H9 (cell line): Measurements from ENCODE around the gene ZNF79. TPM values are rescaled to one million over a fixed set of nuclear protein-coding genes. Genes with fewer than 3 reads are reported as not detected.

ENCODE experiments used
- DNase-seq: peaks from one replicate; pipeline ENCODE4 v3.0.0-alpha.2; 2017
- H2AFZ ChIP-seq: one replicate; pipeline ENCODE4 v1.6.1; 2013; ENCODE audit warnings: mild to moderate bottlenecking, low read length, control low read depth, moderate library complexity
- H2AK5ac ChIP-seq: 2 replicates; pipeline ENCODE4 v1.6.1; 2013; ENCODE audit warnings: low read length, control low read depth, mixed read lengths; ENCODE audit not compliant: insufficient read length
- H2BK120ac ChIP-seq: one replicate; pipeline ENCODE4 v1.6.1; 2013; ENCODE audit warnings: low read depth, mild to moderate bottlenecking, low read length, control low read depth, inconsistent platforms; ENCODE audit not compliant: poor library complexity, severe bottlenecking
- H2BK12ac ChIP-seq: 2 replicates; pipeline ENCODE4 v1.6.1; 2013; ENCODE audit warnings: low read length, control low read depth, mixed read lengths, low read depth; ENCODE audit not compliant: insufficient read length
- H2BK15ac ChIP-seq: 2 replicates; pipeline ENCODE4 v1.6.1; 2013; ENCODE audit warnings: low read depth, low read length, control low read depth
- H2BK20ac ChIP-seq: one replicate; pipeline ENCODE4 v1.6.1; 2013; ENCODE audit warnings: low read depth, mild to moderate bottlenecking, low read length, control low read depth, inconsistent platforms; ENCODE audit not compliant: poor library complexity, severe bottlenecking
- H2BK5ac ChIP-seq: 2 replicates; pipeline ENCODE4 v1.6.1; 2013; ENCODE audit warnings: low read length, control low read depth, mixed read lengths; ENCODE audit not compliant: insufficient read length
- H3K14ac ChIP-seq: 2 replicates; pipeline ENCODE4 v1.6.1; 2013; ENCODE audit warnings: low read length, control low read depth; ENCODE audit not compliant: insufficient read depth
- H3K18ac ChIP-seq: 2 replicates; pipeline ENCODE4 v1.6.1; 2013; ENCODE audit warnings: low read depth, mild to moderate bottlenecking, mixed read lengths, low read length, control low read depth; ENCODE audit not compliant: insufficient read length
- H3K23ac ChIP-seq: 2 replicates; pipeline ENCODE4 v1.6.1; 2013; ENCODE audit warnings: low read length, control low read depth, mixed read lengths, low read depth; ENCODE audit not compliant: insufficient read length
- H3K23me2 ChIP-seq: 2 replicates; pipeline ENCODE4 v1.6.1; 2013; ENCODE audit warnings: low read depth, mild to moderate bottlenecking, mixed read lengths, low read length, control low read depth; ENCODE audit not compliant: insufficient read length, poor library complexity, severe bottlenecking
- H3K27ac ChIP-seq: 2 replicates; pipeline ENCODE4 v1.5.1; 2013; ENCODE audit warnings: low read length, control low read depth, mixed read lengths, low read depth; ENCODE audit not compliant: insufficient read length
- H3K27me3 ChIP-seq: 2 replicates; pipeline ENCODE4 v1.6.1; 2013; ENCODE audit warnings: low read length, control low read depth, inconsistent platforms; ENCODE audit not compliant: insufficient read depth
- H3K4ac ChIP-seq: 2 replicates; pipeline ENCODE4 v1.6.1; 2013; ENCODE audit warnings: low read depth, mild to moderate bottlenecking, control low read depth, inconsistent platforms, low read length, moderate library complexity
- H3K4me1 ChIP-seq: 2 replicates; pipeline ENCODE4 v1.6.1; 2013; ENCODE audit warnings: low read length, control low read depth, inconsistent platforms; ENCODE audit not compliant: insufficient read depth
- H3K4me2 ChIP-seq: 2 replicates; pipeline ENCODE4 v1.6.1; 2013; ENCODE audit warnings: low read length, control low read depth, mixed read lengths; ENCODE audit not compliant: insufficient read length, insufficient read depth
- H3K56ac ChIP-seq: 2 replicates; pipeline ENCODE4 v1.6.1; 2013; ENCODE audit warnings: low read depth, mild to moderate bottlenecking, mixed read lengths, low read length, control low read depth; ENCODE audit not compliant: insufficient read length
- H3K79me1 ChIP-seq: 2 replicates; pipeline ENCODE4 v1.6.1; 2013; ENCODE audit warnings: low read depth, mild to moderate bottlenecking, moderate library complexity, low read length, control low read depth, inconsistent platforms; ENCODE audit not compliant: insufficient read depth, poor library complexity, severe bottlenecking
- H3K79me2 ChIP-seq: 2 replicates; pipeline ENCODE4 v1.6.1; 2013; ENCODE audit warnings: low read length, control low read depth, inconsistent platforms; ENCODE audit not compliant: insufficient read depth
- H3K9ac ChIP-seq: 2 replicates; pipeline ENCODE4 v1.6.1; 2013; ENCODE audit warnings: low read length, control low read depth, mixed read lengths; ENCODE audit not compliant: insufficient read length; ENCODE audit errors: extremely low read depth
- H3K9me3 ChIP-seq: one replicate; pipeline ENCODE4 v1.6.1; 2013; ENCODE audit warnings: low read depth, low read length, inconsistent platforms; ENCODE audit not compliant: control insufficient read depth
- H3T11ph ChIP-seq: one replicate; pipeline ENCODE4 v1.6.1; 2013; ENCODE audit warnings: mild to moderate bottlenecking, low read length, control low read depth, inconsistent platforms
- H4K20me1 ChIP-seq: one replicate; pipeline ENCODE4 v1.6.1; 2013; ENCODE audit not compliant: control insufficient read depth, insufficient read length, insufficient read depth
- H4K5ac ChIP-seq: 2 replicates; pipeline ENCODE4 v1.6.1; 2013; ENCODE audit warnings: low read depth, mild to moderate bottlenecking, mixed read lengths, low read length, control low read depth; ENCODE audit not compliant: insufficient read length
- H4K8ac ChIP-seq: replicated peaks from 2 replicates; pipeline ENCODE4 v1.6.1; 2013; ENCODE audit warnings: low read length, control low read depth, mixed read lengths, low read depth; ENCODE audit not compliant: insufficient read length
- H4K91ac ChIP-seq: 2 replicates; pipeline ENCODE4 v1.6.1; 2013; ENCODE audit warnings: low read depth, mild to moderate bottlenecking, moderate library complexity, mixed read lengths, low read length, control low read depth; ENCODE audit not compliant: insufficient read length
- H3K27ac Mint-ChIP-seq, 3 experiments: 2 replicates in 2 of 3; 3 replicates in 1 of 3; pipeline ENCODE4 v1.8.0; 2020 to 2021; ENCODE audit warnings: mixed read lengths in 3 of 3, mild to moderate bottlenecking in 1 of 3, moderate library complexity in 1 of 3
- H3K27me3 Mint-ChIP-seq: 2 replicates; pipeline ENCODE4 v1.8.0; 2021; ENCODE audit warnings: low read depth, mild to moderate bottlenecking, moderate library complexity, mixed read lengths
- H3K36me3 Mint-ChIP-seq, 3 experiments: 2 replicates in 2 of 3; 3 replicates in 1 of 3; pipeline ENCODE4 v1.8.0; 2020 to 2021; ENCODE audit warnings: low read depth in 3 of 3, mixed read lengths in 3 of 3; ENCODE audit not compliant: insufficient read depth in 1 of 3
- H3K4me1 Mint-ChIP-seq, 2 experiments: 2 replicates each; pipeline ENCODE4 v1.8.0; 2020; ENCODE audit warnings: mixed read lengths in 2 of 2
- H3K4me3 Mint-ChIP-seq, 2 experiments: 2 replicates in 1 of 2; 3 replicates in 1 of 2; pipeline ENCODE4 v1.8.0; 2020 to 2021; ENCODE audit warnings: mild to moderate bottlenecking in 2 of 2, mixed read lengths in 2 of 2, moderate library complexity in 1 of 2
- H3K9me3 Mint-ChIP-seq, 2 experiments: 2 replicates in 1 of 2; 3 replicates in 1 of 2; pipeline ENCODE4 v1.8.0; 2020; ENCODE audit warnings: mild to moderate bottlenecking in 2 of 2, mixed read lengths in 2 of 2, moderate library complexity in 1 of 2
- CTCF ChIP-seq: fragments of 200-600 bp; sonication (generic); conservative IDR thresholded peaks from 3 replicates; pipeline ENCODE4 v1.8.0; 2021; ENCODE audit warnings: antibody characterized with exemption, mild to moderate bottlenecking
- WGBS: extraction: QIAGEN DNeasy Blood & Tissue Kit; methylation state at CpG from one replicate; pipeline ENCODE4 v1.1.7; 2013; ENCODE audit warnings: missing lambda C conversion rate, low lambda C conversion rate, mixed read lengths; ENCODE audit not compliant: insufficient read length; ENCODE audit errors: extremely low coverage; 5-methylcytosine and 5-hydroxymethylcytosine counted together
- total RNA-seq: library from RNA; stranded (reverse); gene quantifications from 2 replicates; pipeline ENCODE4 v1.2.1, GENCODE V29; 2021

The ZNF79 gene
- total RNA-seq, 1 experiment from 2014 or later: 11.5 TPM

GRCh38 chr9:127426756-127427155 lies 2.6 kb downstream of the ZNF79 start:
- H3K79me2 ChIP-seq: peaks cover 8% of the 10 kb centered on the region; the same call in 1 of the 2 replicates
- WGBS: no CpG with 5 or more reads among the region's 2 CpGs
- H2BK20ac ChIP-seq: no peak overlapping the region
- no peak overlapping the region for H4K5ac ChIP-seq
- H2BK5ac ChIP-seq: no peak overlapping the region
- no peaks in the 10 kb centered on the region; the same call in 1 of the 2 replicates for H3K4me1 ChIP-seq
- H3K18ac ChIP-seq: no peak overlapping the region
- H2BK15ac ChIP-seq: no peak overlapping the region
- Mint-ChIP-seq H3K9me3 (no peaks in the 10 kb centered on the region), H3K36me3 (peaks cover 13 to 42% (median 33%) of the 10 kb centered on the region in 3 experiments; a peak in 6 of 7 replicates), H3K4me3 (peak overlapping the region; percentile 3 to 96; a peak in 1 of 5 replicates), H3K4me1 (peaks cover 17 to 20% of the 10 kb centered on the region in 2 experiments), H3K27me3 (no peaks in the 10 kb centered on the region), H3K27ac (no peak overlapping the region)
- H3K14ac ChIP-seq: no peak overlapping the region
- no peak overlapping the region for H2BK12ac ChIP-seq
- no peak overlapping the region for H3K56ac ChIP-seq
- DNase-seq: no peak
- no peak overlapping the region for H3T11ph ChIP-seq
- H3K9ac ChIP-seq: no peak overlapping the region
- no peaks in the 10 kb centered on the region for H4K20me1 ChIP-seq
- H3K79me1 ChIP-seq: peaks cover 3% of the 10 kb centered on the region
- H3K27ac ChIP-seq: no peak overlapping the region
- no peaks in the 10 kb centered on the region for H3K9me3 ChIP-seq
- no peaks in the 10 kb centered on the region for H3K27me3 ChIP-seq
- H4K91ac ChIP-seq: no peak overlapping the region
- H2AK5ac ChIP-seq: no peak overlapping the region
- H4K8ac ChIP-seq: no peak overlapping the region
- no peak overlapping the region for H3K4me2 ChIP-seq
- H3K23ac ChIP-seq: no peak overlapping the region
- peaks cover 12% of the 10 kb centered on the region for H3K23me2 ChIP-seq
- H3K4ac ChIP-seq: no peak overlapping the region
- TF ChIP-seq CTCF: no peak
- no peak overlapping the region for H2BK120ac ChIP-seq
- H2AFZ ChIP-seq: no peak overlapping the region
